IPS-NIHi11 (cell line): ENCODE measurements around the gene MELTF.

ENCODE experiments used
- DNase-seq: peaks from one replicate; pipeline ENCODE4 v3.0.0; 2012; ENCODE audit warnings: mixed read lengths, low spot score

The MELTF gene

DNA sequence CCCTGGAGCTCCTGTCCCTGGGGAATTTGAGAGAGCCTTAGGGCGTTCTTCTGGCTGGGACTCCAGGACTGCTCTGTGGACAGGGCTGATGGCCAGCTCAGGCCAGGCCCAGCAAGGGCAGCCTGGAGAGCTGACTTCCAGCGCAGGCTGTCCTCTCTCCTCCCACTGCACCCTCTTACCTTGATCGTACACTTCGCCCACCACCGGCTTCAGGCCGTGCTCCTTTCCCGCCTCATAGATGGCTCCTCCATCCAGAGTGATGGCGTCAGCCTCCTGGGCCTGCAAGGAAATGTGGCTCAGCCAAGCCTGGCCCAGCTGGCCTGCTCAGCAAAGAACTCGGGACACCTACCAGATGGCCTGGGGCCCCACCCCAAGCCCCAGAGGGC, 3.1 kb downstream of the MELTF start:
- no peak for DNase-seq

DNA sequence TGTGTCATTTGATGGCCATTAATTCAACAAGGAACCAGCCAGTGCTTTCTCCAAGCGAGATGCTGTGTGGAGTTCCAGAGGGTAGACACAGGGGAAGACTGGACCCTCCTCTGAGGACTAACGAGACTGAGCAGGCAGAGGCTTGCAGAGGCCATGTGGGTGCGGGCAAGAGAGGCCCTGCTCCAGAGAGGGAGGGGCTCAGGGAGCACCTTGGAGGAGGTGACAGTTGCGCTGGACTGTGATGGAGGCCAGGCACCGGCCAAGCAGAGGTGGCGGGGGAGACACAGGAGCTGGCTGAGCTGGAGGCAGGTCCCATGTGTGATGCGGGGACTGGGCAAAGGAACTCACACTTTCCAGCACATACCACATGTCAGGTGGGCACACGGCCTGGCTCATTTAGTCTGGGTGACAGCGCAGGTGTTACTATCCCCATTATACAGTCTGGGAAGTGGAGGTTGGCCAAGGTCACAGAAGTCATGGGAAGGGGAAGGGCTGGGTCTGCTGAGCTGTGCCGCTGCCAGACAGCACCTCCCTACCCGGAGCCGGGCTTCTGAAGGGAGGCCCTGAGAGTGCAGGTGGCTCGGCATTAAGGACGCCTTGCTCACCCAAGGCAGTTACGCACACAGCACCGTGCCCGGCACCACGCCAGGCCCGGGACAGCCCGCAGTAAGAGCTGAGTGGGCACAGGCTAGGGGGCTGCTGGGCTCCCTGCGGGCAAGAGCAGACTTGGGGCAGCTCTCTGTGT, 3.7 kb downstream of the MELTF start:
- DNase-seq, result no peak

DNA sequence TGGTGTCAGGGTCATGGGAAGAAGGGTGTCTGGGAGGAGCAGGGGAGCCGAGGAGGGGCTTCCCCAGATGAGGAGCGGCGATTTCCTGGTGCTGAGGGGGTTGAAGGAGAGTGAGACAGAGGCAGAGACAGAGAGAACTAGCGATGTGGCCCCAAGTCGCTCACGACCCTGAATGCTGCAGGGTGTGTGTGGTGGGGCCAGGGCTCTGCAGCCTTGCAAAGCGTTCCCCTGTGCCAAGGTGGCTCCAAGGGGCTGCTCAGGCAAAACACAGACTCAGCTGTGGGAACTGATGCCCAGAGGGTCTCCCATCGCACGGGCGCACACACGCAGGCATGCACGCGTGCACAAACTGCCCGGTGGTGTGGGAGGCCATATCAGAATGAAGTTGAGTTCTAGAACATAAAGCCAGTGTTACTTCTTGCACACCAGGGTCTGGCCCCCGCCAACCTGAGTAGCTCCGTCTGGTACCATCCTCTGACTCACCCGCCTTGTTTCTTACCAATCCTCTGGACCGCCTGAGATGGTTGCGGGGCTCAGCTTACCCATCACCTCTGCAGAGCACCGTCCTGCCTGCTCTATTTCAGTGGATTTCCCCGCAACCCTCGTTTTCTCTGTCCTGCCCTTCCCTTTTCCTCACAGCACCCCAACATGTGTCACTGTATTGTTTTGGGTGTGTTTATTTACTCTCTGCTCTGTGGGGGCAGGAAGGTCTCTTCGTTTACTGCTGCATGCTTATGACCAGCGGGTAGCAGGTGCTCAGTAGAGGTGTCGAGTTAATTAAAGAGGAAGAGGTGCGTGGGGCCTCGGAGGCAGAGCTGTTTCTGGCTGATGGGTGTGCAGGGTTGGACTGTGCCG, 4.5 kb downstream of the MELTF start:
- DNase-seq, result peak; percentile 2

DNA sequence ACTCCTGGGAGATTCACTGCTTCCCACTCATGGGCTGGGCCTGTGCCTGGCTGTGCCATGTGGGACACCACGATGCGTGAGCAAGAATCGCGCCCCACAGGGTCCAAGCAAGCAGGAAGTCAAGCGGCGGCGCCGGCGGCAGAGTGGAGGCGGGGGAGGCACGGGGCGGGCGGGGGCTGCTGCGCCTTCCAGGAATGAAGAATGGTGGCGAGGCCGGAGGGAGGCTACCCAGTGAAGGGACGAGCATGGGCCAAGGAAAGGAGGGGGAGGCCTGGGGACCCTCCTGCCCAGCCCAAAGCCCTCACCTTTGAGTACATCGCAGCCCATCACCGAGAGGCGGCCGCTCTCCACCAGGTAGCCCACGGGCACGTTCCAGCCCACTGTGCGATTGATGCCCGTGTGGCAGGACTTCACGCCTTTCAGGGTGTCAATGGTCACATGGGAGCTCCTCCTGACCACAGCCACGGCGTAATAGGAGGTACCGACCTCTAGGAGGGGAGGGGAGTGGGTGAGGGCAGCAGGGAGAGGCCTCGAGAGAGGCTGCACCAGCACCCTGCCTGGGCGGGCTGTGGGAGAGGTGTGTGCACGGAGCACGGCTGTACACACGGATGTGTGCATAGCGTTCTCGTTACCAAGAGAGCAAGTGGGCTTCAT, 5.5 kb downstream of the MELTF start:
- DNase-seq, result peak; percentile 11

DNA sequence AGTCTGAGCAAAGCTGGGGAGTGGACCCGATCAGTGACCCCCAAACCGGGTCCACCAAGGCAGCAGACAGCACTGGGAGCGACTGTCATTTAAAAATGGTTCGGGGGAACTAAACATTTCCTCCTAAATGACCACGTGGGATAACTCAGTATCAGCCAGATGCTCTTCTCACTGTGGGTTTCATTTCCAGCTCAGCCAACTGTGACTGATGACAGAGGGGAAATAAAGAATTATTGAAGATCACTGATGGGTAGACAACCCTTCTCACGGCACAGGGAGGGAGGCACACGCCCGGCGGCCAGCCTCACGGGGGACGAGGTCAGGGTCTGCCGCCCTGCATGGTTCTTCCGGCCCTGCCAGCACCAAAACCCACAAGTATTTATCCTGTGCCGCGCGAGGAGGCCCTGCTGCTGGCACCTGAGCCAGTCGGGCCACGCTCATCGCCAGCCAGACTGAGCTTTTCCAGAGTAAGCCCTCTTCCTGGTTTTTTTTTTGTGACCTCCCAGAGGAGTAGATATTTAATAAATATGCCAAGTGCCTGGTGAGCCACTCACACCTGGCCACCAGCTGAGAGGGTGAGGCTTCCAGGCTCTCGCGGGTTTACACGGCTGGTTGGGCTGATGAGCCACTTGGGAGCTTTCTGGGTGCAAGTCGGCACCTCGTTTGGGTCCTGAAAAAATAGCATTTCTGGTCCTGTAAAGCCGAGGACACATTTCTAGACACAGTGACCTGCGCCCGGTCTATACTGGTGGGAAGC, 6.2 kb downstream of the MELTF start:
- peak; percentile 33 for DNase-seq

DNA sequence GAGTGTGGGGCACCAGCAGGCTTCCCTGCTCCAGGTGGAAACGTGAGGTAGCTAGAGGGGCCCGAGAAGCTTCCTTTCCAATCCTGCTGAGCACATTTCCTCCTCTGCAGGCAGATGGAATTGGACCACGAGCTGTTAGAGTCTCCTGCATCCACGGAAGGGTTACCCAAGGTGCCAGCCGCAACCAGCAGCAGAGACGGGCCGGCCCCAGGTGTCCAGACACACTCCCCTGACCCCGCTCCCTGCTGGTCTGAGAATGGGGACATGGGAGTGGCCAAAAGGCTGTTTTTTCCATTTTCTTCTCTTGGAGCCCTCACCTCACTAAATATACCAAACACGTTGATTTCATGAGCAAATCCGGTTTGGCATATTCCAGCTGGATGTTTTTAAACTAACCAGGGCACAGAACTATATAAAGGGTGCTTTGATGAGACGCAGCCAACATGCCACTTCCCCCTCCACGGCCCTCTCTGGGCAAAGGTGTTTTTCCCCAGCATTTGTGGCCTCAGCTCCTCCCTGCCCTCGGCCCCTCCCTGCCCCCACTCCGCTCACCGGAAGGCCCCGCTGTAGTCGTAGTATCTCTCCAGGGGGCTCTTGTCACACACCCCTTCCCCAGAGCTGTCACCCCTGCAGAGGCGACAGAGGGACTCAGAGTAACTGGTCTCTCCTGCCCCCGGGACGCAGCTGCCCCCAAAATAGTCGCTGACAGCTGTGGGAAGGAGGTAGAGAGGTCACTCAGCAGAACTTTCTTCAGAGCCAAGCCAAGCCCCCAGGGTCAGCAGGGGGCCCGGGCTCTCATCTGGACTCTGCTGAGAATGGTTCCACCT, 7.0 kb downstream of the MELTF start:
- peak; percentile 19 for DNase-seq

DNA sequence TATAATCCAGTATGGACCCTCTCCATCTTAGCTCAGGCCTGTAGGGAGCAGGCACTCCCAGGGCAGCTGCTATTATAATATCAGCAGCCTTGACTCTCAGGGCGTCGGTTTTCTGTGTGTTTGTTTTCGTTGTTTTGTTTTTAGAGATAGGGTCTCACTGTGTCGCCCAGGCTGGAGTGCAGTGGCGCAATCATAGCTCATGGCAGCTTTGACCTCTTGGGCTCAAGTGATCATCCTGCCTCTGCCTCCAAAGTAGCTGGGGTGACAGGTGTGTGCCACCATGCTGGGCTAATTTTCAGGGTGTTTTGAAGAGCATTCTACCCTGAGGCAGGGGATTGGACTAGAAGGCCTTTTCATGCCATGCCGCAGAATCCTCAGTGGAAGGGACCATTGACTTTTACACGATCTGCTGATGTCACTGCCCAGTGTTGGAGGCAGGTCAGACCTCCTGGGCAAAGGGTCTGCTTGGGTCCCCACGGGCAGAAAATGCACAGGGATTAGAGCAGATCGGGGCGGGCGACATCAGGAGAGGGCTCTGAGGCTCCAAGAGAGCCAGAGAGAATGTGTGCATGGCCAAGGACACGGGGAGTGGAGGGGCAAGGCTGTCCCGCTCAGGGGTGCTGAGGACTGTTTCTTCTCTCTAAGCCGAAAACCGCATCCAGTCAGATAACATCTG, 7.8 kb downstream of the MELTF start:
- DNase-seq, result no peak

DNA sequence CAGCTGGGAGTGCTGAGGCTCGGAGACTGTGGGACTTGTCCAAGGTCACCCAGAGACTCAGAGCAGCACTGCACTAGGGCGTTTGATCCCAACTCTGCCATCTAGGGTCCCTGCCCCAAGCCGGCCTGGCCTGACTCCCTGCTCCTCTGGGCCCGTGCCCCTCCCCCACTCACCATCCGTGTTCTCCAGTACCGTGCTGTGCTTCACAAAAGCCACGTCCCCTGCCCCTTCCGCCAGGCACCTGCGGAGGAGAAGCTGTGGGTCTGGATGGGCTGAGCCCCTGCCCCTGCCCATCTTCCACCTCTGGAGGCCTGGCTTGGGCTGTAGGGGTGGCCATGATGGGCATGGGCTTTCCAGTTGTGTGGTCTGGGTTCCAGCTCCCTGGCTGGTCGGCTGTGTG, 8.4 kb downstream of the MELTF start:
- peak; percentile 16 for DNase-seq

DNA sequence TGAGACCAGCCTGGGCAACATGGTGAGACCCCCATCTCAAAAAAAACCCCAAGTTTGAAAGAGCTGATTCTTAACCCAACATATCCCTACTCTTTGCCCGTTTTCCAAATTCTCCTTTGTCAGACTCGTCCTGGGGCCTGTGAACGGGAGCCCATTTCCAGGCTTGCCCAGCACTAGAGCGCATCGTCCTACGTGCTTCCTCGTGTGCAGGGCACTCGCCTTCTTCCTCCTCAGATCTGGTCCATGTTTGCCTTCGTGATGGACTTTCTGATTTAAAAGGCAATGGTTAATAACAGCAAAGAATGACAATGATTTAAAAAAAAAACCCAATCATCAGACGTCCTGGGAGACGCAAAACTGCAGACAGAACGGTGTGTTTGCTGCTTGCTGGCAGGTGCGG, 10.1 kb downstream of the MELTF start:
- DNase-seq, result no peak

DNA sequence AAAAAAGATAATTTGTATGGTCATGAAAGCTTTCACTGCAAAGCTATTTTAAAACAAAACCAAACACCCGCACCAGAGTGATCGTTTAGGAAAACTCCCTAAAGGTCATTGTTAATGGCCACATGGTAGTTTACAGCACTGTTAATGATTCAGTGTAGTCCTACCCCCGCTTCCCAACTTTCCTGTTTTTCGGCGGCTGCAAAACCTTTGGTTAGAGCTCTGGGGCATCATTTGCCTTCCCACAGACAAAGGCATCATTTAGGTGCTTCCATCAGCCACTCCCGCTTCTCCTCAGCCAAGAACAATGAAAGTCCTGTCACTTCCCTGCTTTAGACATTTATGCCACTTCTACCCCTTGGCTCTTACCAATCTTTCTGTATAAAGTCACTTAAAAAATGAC, 10.6 kb downstream of the MELTF start:
- no peak for DNase-seq

DNA sequence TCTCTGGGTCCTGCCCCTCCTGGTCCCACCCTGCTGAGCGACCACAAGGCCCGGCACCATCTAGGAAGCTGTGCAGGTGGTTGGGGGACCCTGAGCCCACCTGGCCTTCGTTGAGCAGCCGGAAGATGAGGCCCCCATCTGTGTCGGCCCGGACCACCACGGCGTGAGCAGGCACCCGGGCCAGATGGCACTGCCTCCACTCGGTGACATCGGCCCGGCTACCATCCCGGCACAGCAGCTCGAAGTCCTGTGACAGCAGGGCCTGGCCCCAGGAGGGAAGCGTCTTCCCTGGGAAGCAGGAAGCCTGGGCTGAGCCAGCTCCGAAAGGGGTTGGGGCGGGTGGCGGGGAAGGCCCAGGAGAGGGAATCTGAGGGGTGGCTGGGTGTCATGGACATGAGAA, 12.6 kb downstream of the MELTF start:
- DNase-seq, result no peak

DNA sequence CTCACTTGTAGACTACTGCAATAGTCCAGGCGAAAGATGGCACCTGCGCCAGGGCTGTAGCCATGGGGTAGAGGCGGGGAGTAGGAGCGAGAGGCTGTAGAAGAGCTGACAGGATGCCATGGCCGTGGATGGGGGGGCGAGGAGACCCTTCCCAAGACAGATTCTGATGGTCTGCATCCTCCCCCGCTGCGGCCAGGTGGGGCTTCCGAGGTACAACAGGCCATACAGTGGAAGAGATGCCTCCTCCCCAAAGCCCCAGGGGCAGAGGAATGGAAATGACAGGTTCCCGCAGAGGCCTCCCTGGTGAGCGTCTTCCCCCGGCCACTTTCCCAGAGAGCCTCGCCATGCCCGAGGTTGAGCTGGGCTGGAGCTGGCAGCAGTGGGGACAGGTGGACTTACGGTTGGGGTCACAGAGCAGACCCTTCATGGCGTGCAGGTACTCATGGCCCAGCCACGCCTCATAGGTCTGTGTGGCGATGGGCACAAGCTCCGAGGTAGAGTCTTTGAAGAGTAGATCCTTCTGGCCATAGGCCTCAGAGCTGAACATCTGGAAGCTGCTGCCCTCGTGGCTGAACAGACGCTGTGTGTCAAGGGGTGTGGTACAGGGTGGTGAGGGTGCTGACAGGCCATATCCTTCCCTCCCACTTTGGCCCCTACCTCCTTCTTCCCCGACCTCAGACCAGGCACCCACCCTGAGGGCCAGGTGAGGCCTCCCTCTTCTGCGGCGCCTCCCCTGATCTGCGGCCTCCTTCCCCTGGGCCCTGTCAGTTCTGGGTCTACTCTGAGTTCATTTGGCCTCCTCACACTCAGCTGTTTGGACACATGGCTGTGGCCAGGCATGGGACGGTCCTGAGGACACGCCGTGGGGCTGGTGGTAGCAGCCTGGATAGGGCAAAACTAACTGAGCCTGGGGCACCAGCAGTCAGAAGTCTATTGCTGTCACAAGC, 13.6 kb downstream of the MELTF start:
- DNase-seq, result no peak

DNA sequence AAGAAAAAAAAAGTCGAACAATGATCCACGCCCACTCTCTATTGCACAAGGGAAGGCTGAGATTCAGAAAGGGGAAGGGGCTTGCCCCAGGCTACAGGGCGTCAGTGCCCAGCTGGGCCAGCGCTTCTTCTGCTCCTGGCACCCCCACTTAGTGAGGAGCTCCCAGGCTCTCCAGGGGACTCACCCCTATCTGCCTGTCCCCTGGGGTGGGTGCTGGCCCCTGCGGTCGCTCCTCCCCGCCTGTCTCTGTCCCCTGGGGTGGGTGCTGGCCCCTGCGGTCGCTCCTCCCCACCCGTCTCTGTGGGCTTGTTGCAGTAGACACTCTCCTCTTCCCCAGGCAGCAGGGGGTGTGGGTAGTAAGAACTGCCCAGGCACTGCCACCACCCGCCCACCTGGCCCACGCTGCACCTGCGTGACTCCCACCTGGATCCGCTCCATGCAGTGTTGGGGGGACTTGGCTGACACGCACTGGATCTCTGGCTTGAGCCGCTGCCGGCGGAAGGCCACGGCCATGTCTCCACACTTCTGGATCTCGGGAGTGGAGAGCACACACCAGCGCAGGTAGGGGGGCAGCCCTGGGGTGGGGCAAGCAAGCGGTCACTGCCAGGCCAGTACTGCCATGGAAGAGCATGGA, 14.6 kb downstream of the MELTF start:
- DNase-seq, result no peak

DNA sequence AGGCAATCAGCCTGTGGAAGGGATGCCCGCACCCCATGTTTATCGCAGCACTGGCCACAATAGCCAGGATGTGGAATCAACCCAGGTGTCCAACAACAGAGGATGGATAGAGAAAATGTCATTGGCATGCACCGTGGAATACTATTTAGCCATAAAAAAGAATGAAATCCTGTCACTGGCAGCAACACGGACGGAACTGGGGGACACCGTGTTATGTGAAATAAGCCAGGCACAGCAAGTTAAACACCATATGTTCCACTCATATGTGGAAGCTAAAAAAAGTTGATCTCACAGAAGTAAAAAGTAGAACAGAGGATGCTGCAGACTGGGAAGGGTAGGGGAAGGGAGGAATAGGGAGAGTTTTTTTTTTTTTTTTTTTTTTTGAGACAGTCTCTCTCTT, 15.6 kb downstream of the MELTF start:
- DNase-seq, result no peak

DNA sequence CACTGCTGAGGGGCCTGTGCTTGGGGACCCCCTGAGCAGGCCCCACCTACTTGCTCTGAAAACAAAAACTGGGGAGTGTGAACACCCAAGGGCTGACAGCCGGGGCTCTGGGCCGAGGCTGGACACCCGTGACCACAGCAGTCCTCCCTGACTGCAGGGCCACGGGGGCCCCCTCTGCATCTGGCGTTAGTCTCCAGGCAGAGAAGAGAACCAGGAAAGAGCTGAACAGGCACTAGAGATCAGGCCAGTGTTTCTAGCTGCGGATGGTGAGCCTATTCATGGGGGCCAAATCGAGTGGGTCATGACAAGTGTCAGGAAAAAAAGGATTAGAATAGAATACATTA, 17.1 kb downstream of the MELTF start:
- no peak for DNase-seq

DNA sequence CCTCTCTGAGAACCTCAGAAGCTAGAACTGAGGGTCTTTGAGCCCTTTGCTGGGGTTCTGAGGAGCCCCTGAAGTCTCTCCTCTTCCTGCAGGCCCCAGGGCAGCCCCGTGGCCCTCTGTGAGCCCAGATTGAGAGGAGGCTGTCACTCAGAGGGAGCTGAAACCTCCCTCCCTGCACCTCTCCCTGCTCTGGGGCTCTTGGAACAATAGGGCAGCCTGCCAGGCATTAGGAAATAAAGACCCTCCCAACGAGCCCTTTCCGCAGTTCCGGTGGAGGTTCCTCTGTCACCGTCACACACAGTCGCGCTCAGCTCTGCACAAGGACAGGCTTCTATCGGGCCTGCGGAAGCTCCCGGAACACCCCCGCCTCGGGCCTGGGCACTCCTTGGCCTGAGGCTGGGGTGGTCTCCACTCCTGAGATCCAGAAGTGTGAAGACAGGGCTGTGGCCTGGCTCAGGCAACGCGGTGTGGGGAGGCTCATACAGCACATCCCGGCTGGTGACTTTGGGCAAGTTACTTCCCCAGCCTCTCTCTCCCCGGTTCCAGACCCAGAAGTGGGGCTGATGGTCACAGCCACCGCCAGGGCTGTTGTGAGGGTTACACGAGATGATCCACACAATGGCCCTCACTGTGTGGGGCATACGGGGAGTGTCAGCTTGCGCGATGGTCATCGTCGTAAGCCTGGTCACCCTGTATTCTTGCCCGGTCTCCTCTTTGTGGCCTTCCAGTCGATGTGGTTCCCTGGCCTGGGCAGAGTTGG, 17.7 kb downstream of the MELTF start:
- no peak for DNase-seq

DNA sequence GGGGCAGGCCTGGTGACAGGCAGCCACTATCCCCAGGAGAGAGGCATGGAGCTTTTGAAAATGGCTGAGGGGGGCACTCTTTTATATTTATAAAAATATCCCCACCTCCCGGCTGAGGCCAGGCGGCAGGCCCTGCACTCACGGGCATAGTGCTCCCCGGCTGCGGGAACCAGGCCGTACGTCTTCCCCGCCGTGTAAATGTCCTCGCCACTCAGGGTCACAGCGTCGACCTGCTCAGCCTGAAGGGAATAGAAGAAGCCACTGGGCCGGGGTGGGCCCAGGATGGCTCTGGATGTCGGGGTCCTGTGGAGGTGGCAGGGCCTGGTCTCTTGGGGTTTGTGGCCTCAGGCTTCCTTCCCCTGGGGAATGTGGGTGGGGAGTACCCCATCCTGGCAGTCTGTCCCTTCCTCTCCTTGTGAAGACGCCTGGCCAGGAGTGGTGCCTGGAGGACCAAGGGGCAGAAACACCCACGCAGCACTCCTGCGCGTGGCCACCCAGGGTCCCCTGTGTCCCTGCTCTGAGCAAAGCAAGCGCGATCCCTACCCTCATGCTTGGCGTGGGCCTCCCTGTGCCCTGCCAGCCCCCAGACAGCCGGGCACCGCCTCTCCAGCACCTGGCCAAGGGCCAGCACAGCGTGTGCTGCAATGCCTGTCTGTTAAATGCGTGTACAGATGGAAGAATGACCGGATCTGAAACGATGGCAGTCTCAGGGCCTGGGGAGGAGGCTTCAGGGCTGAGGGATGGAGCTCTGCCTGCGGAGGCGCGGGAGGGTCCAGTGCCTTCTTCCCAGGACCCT, 18.9 kb downstream of the MELTF start:
- no peak for DNase-seq
